22Rv1 (cell line): Measurements from ENCODE around the gene VAPB.
"Not testable (repeated sequence)": the region's sequence is repeated elsewhere in the genome, so short reads cannot be mapped to it uniquely, and the experiment has no call there.

Source experiments
- H3K27ac ChIP-seq: fragments of 450-650 bp; 2 replicates; pipeline ENCODE4 v1.5.1; 2017
- CTCF ChIP-seq: fragments of 450-650 bp; IDR thresholded peaks from 2 replicates; pipeline ENCODE4 v1.5.1; 2017; ENCODE audit warnings: mild to moderate bottlenecking
- ZFX ChIP-seq: fragments of 450-650 bp; IDR thresholded peaks from 2 replicates; pipeline ENCODE4 v1.6.1; 2017; ENCODE audit warnings: antibody characterized with exemption, borderline replicate concordance

The VAPB gene

GRCh38 chr20:58372806-58373205, 16.2 kb upstream of the VAPB start:
- H3K27ac ChIP-seq = no peak overlapping the region
- no peak for TF ChIP-seq ZFX
- no peak for TF ChIP-seq CTCF

- not testable (repeated sequence) for H3K27ac ChIP-seq
These were observed 15.7 kb upstream of the VAPB start for GRCh38 chr20:58373296-58373695.

GRCh38 chr20:58374027-58374850, 14.8 kb upstream of the VAPB start:
- no peak overlapping the region for H3K27ac ChIP-seq
- no peak for TF ChIP-seq CTCF

- no peak for TF ChIP-seq CTCF
- no peak for TF ChIP-seq ZFX
- H3K27ac ChIP-seq = no peak overlapping the region
These were observed 13.9 kb upstream of the VAPB start for GRCh38 chr20:58374906-58375758.

- no peak for TF ChIP-seq ZFX
- TF ChIP-seq CTCF = no peak
- no peak overlapping the region for H3K27ac ChIP-seq
These were observed 13.2 kb upstream of the VAPB start for GRCh38 chr20:58375759-58376352.

GRCh38 chr20:58377017-58377416, 12.0 kb upstream of the VAPB start:
- no peak for TF ChIP-seq CTCF
- no peak for TF ChIP-seq ZFX
- no peak overlapping the region for H3K27ac ChIP-seq

GRCh38 chr20:58377766-58378401, 11.1 kb upstream of the VAPB start:
- no peak for TF ChIP-seq ZFX
- TF ChIP-seq CTCF = no peak
- no peak overlapping the region for H3K27ac ChIP-seq
